Endothelial cell of umbilical vein (primary cell): Measurements from ENCODE around the gene ANKS1B. TPM values are rescaled to one million over a fixed set of nuclear protein-coding genes. Genes with fewer than 3 reads are reported as not detected.

ENCODE experiments used
- BruUV-seq: library from RNA; stranded (reverse); fragments of 400-500 nt; replicated peaks from 2 replicates; lab custom pipeline; 2021; lab: Mats Ljungman, UMichigan
- CTCF ChIA-PET: fragments of 300-600, 350-600 bp; sonication (Branson Sonifier 250); formaldehyde crosslinking; loops from one replicate; lab custom pipeline; 2021; ENCODE audit warnings: antibody characterized with exemption, inconsistent platforms; lab: Charles Lee
- POLR2A ChIA-PET: fragments of 300-600, 350-600 bp; sonication (Branson Sonifier 250); formaldehyde crosslinking; loops from one replicate; lab custom pipeline; 2021; ENCODE audit warnings: antibody characterized with exemption, inconsistent platforms; lab: Charles Lee
- DNase-seq: peaks from one replicate; pipeline ENCODE4 v3.0.0-alpha.2; 2011; ENCODE audit warnings: low read depth, low spot score
- FAIRE-seq: peaks from 2 replicates; lab custom pipeline; 2011; peaks lifted over from hg19 to GRCh38; lab: Jason Lieb, UNC
- H2AFZ ChIP-seq: 2 replicates; pipeline ENCODE4 v1.6.0; 2012; ENCODE audit warnings: low read depth, low read length, control low read depth, inconsistent platforms
- H3K27ac ChIP-seq: 2 replicates; pipeline ENCODE4 v1.5.1; 2011; ENCODE audit warnings: low read depth, mild to moderate bottlenecking, control low read depth, low read length, moderate library complexity; ENCODE audit not compliant: insufficient read depth
- H3K27me3 ChIP-seq, 2 experiments: 2 replicates each; pipeline versions ENCODE4 v1.6.0 to v1.6.1; 2011; ENCODE audit warnings: low read length in 2 of 2, mixed read lengths in 1 of 2; ENCODE audit not compliant: control insufficient read depth in 2 of 2, insufficient read depth in 2 of 2
- H3K36me3 ChIP-seq, 2 experiments: 2 replicates in 1 of 2; 3 replicates in 1 of 2; pipeline ENCODE4 v1.5.1; 2011; ENCODE audit warnings: low read length in 2 of 2, mild to moderate bottlenecking in 1 of 2, moderate library complexity in 1 of 2; ENCODE audit not compliant: control insufficient read depth in 2 of 2, insufficient read depth in 2 of 2; ENCODE audit errors: extremely low read depth in 1 of 2
- H3K4me1 ChIP-seq: 3 replicates; pipeline ENCODE4 v1.5.1; 2011; ENCODE audit warnings: mild to moderate bottlenecking, low read length; ENCODE audit not compliant: control insufficient read depth, insufficient read depth; ENCODE audit errors: extremely low read depth
- H3K4me2 ChIP-seq: 2 replicates; pipeline ENCODE4 v1.6.1; 2011; ENCODE audit warnings: low read length, control low read depth, mixed read lengths; ENCODE audit not compliant: insufficient read depth
- H3K4me3 ChIP-seq, 3 experiments: fragments of 200-600 bp in 1 of 3; sonication (generic), shearing (Covaris generic) in 1 of 3; replicated peaks in 1 of 3; 2 replicates each; pipeline ENCODE4 v1.5.1; 2011 to 2016; ENCODE audit warnings: control low read depth in 3 of 3, low read length in 3 of 3, mild to moderate bottlenecking in 2 of 3, inconsistent platforms in 1 of 3, low read depth in 1 of 3, moderate library complexity in 1 of 3; ENCODE audit not compliant: insufficient read depth in 1 of 3
- H3K79me2 ChIP-seq: 2 replicates; pipeline ENCODE4 v1.6.0; 2012; ENCODE audit warnings: low read length, inconsistent platforms; ENCODE audit not compliant: control insufficient read depth, insufficient read depth
- H3K9ac ChIP-seq: replicated peaks from 2 replicates; pipeline ENCODE3; 2011; ENCODE audit warnings: low read length, control low read depth; ENCODE audit not compliant: insufficient read depth; ENCODE audit errors: extremely low read depth
- H3K9me1 ChIP-seq: replicated peaks from 3 replicates; pipeline ENCODE4 v1.6.0; 2011; ENCODE audit warnings: mild to moderate bottlenecking, low read length; ENCODE audit not compliant: control insufficient read depth, insufficient read depth; ENCODE audit errors: extremely low read depth
- H3K9me3 ChIP-seq: replicated peaks from 2 replicates; pipeline ENCODE4 v1.5.1; 2012; ENCODE audit warnings: low read length, inconsistent platforms; ENCODE audit not compliant: control insufficient read depth, insufficient read depth
- H4K20me1 ChIP-seq: replicated peaks from 2 replicates; pipeline ENCODE3; 2011; ENCODE audit warnings: mild to moderate bottlenecking, low read length; ENCODE audit not compliant: control insufficient read depth, insufficient read depth; ENCODE audit errors: extremely low read depth
- EZH2 ChIP-seq: IDR thresholded peaks from 2 replicates; pipeline ENCODE4 v1.6.1; 2012; ENCODE audit warnings: borderline replicate concordance, low read depth, mild to moderate bottlenecking, moderate library complexity, low read length, inconsistent platforms; ENCODE audit not compliant: severe bottlenecking
- FOS ChIP-seq: IDR thresholded peaks from 2 replicates; pipeline ENCODE4 v1.6.1; 2011; ENCODE audit warnings: mild to moderate bottlenecking, low read length, moderate library complexity, borderline replicate concordance; ENCODE audit not compliant: insufficient read depth
- GATA2 ChIP-seq: IDR thresholded peaks from 2 replicates; pipeline ENCODE4 v1.7.0; 2011; ENCODE audit warnings: low read depth, mild to moderate bottlenecking, moderate library complexity, mixed read lengths, low read length; ENCODE audit not compliant: insufficient read length, insufficient read depth
- JUN ChIP-seq: IDR thresholded peaks from 2 replicates; pipeline ENCODE4 v1.6.1; 2011; ENCODE audit warnings: borderline replicate concordance, low read depth; ENCODE audit not compliant: insufficient read length, insufficient read depth
- MYC ChIP-seq: IDR thresholded peaks from one replicate; pipeline ENCODE4 v1.6.1; 2011; ENCODE audit warnings: mild to moderate bottlenecking, low read depth, low read length
- POLR2A ChIP-seq: IDR thresholded peaks from 2 replicates; pipeline ENCODE4 v1.6.1; 2012; ENCODE audit warnings: low read depth, mild to moderate bottlenecking, control low read depth, low read length
- POLR2AphosphoS5 ChIP-seq: IDR thresholded peaks from 2 replicates; pipeline ENCODE4 v1.6.1; 2012; ENCODE audit warnings: low read depth, mild to moderate bottlenecking, control low read depth, low read length, moderate library complexity; ENCODE audit not compliant: insufficient read depth
- dilution Hi-C: fragments of 300-500 bp; cut with MboI; formaldehyde crosslinking; loops from one replicate; pipeline ENCODE4 v1.15.0; 2019; ENCODE audit warnings: low sequenced_read_pairs; ENCODE audit not compliant: extremely low pct_ligation_motif_present
- intact Hi-C: fragments of 100-400 bp; cut with micrococcal nuclease; formaldehyde crosslinking; loops from one replicate; pipeline ENCODE4 v1.10.0; 2022
- polyA plus RNA-seq, 4 experiments: library from polyadenylated mRNA; depleted of rRNA in 3 of 4; stranded (reverse) in 3 of 4; unstranded in 1 of 4; fragments of >200 nt; gene quantifications; 2 replicates each; pipeline versions ENCODE4 v1.2.1 to v1.2.3, GENCODE V29; 2011 to 2012; ENCODE audit warnings: missing spikeins in 1 of 4
- total RNA-seq: library from RNA; stranded (reverse); gene quantifications from 2 replicates; pipeline ENCODE4 v1.2.3, GENCODE V29; 2021
- TF ChIP-seq, protein P1 (sequence below), 2 donors: IDR thresholded peaks; 1 replicate in 1 of 2; 2 replicates in 1 of 2; pipeline ENCODE4 v1.5.1; 2011; ENCODE audit warnings: low read length in 2 of 2, mild to moderate bottlenecking in 2 of 2, moderate library complexity in 2 of 2, control low read depth in 1 of 2, inconsistent platforms in 1 of 2, low read depth in 1 of 2; ENCODE audit not compliant: insufficient read depth in 1 of 2; ENCODE audit errors: extremely low read depth in 1 of 2
- TF ChIP-seq, protein P2 (sequence below): IDR thresholded peaks from 2 replicates; pipeline ENCODE4 v1.6.1; 2011; ENCODE audit not compliant: insufficient read depth, insufficient read length

The ANKS1B gene
- total and polyA plus RNA-seq, 2 donors (not counting 3 experiments of a cell fraction or from before 2014, with no cell fraction given), result 0.15 to 0.38 TPM

DNA sequence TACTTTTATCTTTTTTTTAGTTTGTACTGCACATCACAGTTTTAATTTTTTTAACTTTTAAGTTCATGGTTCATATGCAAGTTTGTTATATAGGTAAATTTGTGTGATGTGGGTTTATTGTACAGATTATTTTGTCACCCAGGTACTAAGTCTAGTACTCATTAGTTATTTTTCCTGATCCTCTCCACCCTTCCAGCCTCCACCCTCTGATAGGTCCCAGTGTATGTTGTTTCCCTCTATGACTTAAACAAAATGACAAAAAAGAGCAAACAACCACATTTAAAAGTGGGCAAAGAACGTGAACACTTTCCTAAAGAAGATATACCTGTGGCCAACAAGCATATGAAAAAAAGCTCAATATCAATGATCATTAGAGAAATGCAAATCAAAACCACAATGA is 273.5 kb downstream of the ANKS1B start:
- dilution Hi-C loops, result no loop called here

More for the DNA sequence above, 273.5 kb downstream of the ANKS1B start:
- no peaks in the 10 kb centered on the region for H3K27me3 ChIP-seq
- no peaks in the 10 kb centered on the region for H4K20me1 ChIP-seq
- no peak for FAIRE-seq
- H3K9ac ChIP-seq, result no peak overlapping the region
- no peak overlapping the region for H3K4me3 ChIP-seq
- TF ChIP-seq, protein P1, sequence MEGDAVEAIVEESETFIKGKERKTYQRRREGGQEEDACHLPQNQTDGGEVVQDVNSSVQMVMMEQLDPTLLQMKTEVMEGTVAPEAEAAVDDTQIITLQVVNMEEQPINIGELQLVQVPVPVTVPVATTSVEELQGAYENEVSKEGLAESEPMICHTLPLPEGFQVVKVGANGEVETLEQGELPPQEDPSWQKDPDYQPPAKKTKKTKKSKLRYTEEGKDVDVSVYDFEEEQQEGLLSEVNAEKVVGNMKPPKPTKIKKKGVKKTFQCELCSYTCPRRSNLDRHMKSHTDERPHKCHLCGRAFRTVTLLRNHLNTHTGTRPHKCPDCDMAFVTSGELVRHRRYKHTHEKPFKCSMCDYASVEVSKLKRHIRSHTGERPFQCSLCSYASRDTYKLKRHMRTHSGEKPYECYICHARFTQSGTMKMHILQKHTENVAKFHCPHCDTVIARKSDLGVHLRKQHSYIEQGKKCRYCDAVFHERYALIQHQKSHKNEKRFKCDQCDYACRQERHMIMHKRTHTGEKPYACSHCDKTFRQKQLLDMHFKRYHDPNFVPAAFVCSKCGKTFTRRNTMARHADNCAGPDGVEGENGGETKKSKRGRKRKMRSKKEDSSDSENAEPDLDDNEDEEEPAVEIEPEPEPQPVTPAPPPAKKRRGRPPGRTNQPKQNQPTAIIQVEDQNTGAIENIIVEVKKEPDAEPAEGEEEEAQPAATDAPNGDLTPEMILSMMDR (IDR thresholded peaks at IDR 0.05; ENCODE audit: extremely low read depth in 1 of 2, insufficient read depth in 1 of 2, low read depth in 1 of 2, low read length in 2 of 2), result no peak
- TF ChIP-seq, protein P2, sequence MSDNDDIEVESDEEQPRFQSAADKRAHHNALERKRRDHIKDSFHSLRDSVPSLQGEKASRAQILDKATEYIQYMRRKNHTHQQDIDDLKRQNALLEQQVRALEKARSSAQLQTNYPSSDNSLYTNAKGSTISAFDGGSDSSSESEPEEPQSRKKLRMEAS, result no peak
- no peak for TF ChIP-seq POLR2A
- no peak for TF ChIP-seq MYC
- no peak for TF ChIP-seq FOS
- TF ChIP-seq JUN, result no peak
- no peak for TF ChIP-seq POLR2AphosphoS5
- TF ChIP-seq GATA2, result no peak
- TF ChIP-seq EZH2, result no peak
- H2AFZ ChIP-seq, result no peak overlapping the region
- DNase-seq, result no peak
- no TSS peak for BruUV-seq
- no peak overlapping the region for H3K4me2 ChIP-seq
- no peaks in the 10 kb centered on the region for H3K9me3 ChIP-seq
- no peaks in the 10 kb centered on the region for H3K79me2 ChIP-seq
- no peak overlapping the region for H3K27ac ChIP-seq
- POLR2A ChIA-PET, result no interaction called here
- intact Hi-C loops, result no loop called here
- no peaks in the 10 kb centered on the region for H3K9me1 ChIP-seq
- no peaks in the 10 kb centered on the region for H3K4me1 ChIP-seq
- H3K36me3 ChIP-seq, result no peaks in the 10 kb centered on the region
- CTCF ChIA-PET, result no interaction called here
